ENCODE data around the gene PAGE1. TPM values are rescaled to one million over a fixed set of nuclear protein-coding genes. Genes with fewer than 3 reads are reported as not detected.
"Not testable (repeated sequence)": the region's sequence is repeated elsewhere in the genome, so short reads cannot be mapped to it uniquely, and the experiment has no call there.

The PAGE1 gene
- total RNA-seq, 3 donors from 2014 or later, result not detected

GRCh38 chrX:49725401-49725800, 29.6 kb upstream of the PAGE1 start:
- H3K4me1 ChIP-seq (ENCODE audit: low read depth), result no peaks in the 10 kb centered on the region
- H3K4me3 ChIP-seq, result no peak overlapping the region
- ATAC-seq (no peak), DNase-seq (no peak)
- H3K36me3 ChIP-seq (ENCODE audit: low read depth), result no peaks in the 10 kb centered on the region
- intact Hi-C loops (cut with DNase I, micrococcal nuclease), result loop anchor here in 1 of 2 donors (10.0 kb wide), 1 partner anchor 61 kb away; no protein-coding TSS in a partner anchor
- no peak for TF ChIP-seq CTCF (IDR thresholded peaks at IDR 0.05)
- no peaks in the 10 kb centered on the region for H3K9me3 ChIP-seq

- H3K4me3 ChIP-seq; H3K4me1 ChIP-seq (ENCODE audit: low read depth); ATAC-seq; DNase-seq; H3K36me3 ChIP-seq (ENCODE audit: low read depth); H3K9me3 ChIP-seq: not testable (repeated sequence)
- intact Hi-C loops (cut with DNase I, micrococcal nuclease), result loop anchor here in 1 of 2 donors (10.0 kb wide), 1 partner anchor 55 kb away; no protein-coding TSS in a partner anchor
These were observed 24.3 kb upstream of the PAGE1 start for GRCh38 chrX:49720106-49720505.

GRCh38 chrX:49712577-49712976, 16.8 kb upstream of the PAGE1 start:
- H3K4me1 ChIP-seq (ENCODE audit: low read depth), result no peaks in the 10 kb centered on the region
- DNase-seq (no peak), ATAC-seq (no peak)
- TF ChIP-seq CTCF (IDR thresholded peaks at IDR 0.05), result no peak
- intact Hi-C loops (cut with DNase I, micrococcal nuclease), result no loop called here
- H3K4me3 ChIP-seq, result no peak overlapping the region
- H3K36me3 ChIP-seq (ENCODE audit: low read depth), result no peaks in the 10 kb centered on the region
- H3K9me3 ChIP-seq, result no peaks in the 10 kb centered on the region

- Histone ChIP-seq H3K36me3 (ENCODE audit: low read depth) (no peaks in the 10 kb centered on the region), H3K4me1 (ENCODE audit: low read depth) (no peaks in the 10 kb centered on the region), H3K9me3 (no peaks in the 10 kb centered on the region), H3K4me3 (no peak overlapping the region)
- no peak for ATAC-seq
- DNase-seq, result no peak
- no peak for TF ChIP-seq CTCF (IDR thresholded peaks at IDR 0.05)
- intact Hi-C loops (cut with DNase I, micrococcal nuclease), result no loop called here
These were observed 15.0 kb upstream of the PAGE1 start for GRCh38 chrX:49710744-49711319.

GRCh38 chrX:49704691-49705404, 9.1 kb upstream of the PAGE1 start:
- ATAC-seq (no peak), DNase-seq (no peak)
- no peaks in the 10 kb centered on the region for H3K36me3 ChIP-seq (ENCODE audit: low read depth)
- no peak for TF ChIP-seq CTCF (IDR thresholded peaks at IDR 0.05)
- no peaks in the 10 kb centered on the region for H3K9me3 ChIP-seq
- no peaks in the 10 kb centered on the region for H3K4me1 ChIP-seq (ENCODE audit: low read depth)
- H3K4me3 ChIP-seq, result no peak overlapping the region
- intact Hi-C loops (cut with DNase I, micrococcal nuclease), result no loop called here

- intact Hi-C loops (cut with DNase I, micrococcal nuclease), result no loop called here
- Histone ChIP-seq H3K9me3 (no peaks in the 10 kb centered on the region), H3K4me1 (ENCODE audit: low read depth) (no peaks in the 10 kb centered on the region), H3K36me3 (ENCODE audit: low read depth) (no peaks in the 10 kb centered on the region), H3K4me3 (no peak overlapping the region)
- DNase-seq, result no peak
- TF ChIP-seq CTCF (IDR thresholded peaks at IDR 0.05), result no peak
- no peak for ATAC-seq
These were observed 6.1 kb upstream of the PAGE1 start for GRCh38 chrX:49701933-49702332.

Measured in mucosa of descending colon (tissue), 3 donors.